Body of pancreas (tissue), 4 donors: ENCODE measurements around the gene DKK3.

Experiments used
- POLR2A ChIP-seq, 3 donors: fragments of 450-650 bp; IDR thresholded peaks; one replicate each; pipeline ENCODE4 v1.6.1; 2016; ENCODE audit warnings: antibody characterized with exemption in 3 of 3, mild to moderate bottlenecking in 2 of 3
- TF ChIP-seq, protein P1 (sequence below), 7 experiments: fragments of 450-650 bp in 4 of 7; fragments of 200-600 bp in 3 of 7; sonication (generic) in 3 of 7; IDR thresholded peaks; one replicate each; pipeline ENCODE4 v1.5.1; 2016 to 2019; ENCODE audit warnings: antibody characterized with exemption in 7 of 7

DNA sequence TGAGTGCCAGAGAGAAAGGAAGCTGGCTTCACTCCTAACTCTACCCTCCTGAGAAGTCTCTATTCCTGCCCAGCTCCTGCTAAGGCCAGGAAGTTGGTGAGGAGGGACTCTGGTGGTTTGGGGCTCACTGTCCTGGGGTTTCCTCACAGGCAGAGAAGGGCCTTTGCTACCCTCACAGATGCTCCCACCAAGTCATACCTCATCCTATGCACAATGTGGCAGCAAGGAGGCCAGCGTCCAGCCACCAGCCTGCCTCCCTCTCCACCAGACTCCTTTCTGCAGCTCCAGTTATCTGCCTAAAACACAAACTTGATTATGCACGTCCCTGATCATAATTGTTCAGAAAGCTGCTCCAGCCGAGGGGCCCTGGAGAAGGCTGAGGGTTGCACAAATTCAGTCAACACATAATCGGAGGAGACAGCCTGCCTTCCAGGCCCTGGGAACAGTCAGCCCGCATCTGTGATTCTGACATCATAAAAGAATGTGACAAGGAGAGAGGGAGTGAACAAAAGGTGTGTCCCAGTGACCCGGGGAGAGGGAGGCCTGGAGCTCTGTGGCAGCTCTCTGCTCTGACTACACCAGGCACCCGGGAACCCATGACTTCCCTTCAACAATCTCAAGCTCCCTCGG, 28.8 kb downstream of the DKK3 start:
- TF ChIP-seq, protein P1, sequence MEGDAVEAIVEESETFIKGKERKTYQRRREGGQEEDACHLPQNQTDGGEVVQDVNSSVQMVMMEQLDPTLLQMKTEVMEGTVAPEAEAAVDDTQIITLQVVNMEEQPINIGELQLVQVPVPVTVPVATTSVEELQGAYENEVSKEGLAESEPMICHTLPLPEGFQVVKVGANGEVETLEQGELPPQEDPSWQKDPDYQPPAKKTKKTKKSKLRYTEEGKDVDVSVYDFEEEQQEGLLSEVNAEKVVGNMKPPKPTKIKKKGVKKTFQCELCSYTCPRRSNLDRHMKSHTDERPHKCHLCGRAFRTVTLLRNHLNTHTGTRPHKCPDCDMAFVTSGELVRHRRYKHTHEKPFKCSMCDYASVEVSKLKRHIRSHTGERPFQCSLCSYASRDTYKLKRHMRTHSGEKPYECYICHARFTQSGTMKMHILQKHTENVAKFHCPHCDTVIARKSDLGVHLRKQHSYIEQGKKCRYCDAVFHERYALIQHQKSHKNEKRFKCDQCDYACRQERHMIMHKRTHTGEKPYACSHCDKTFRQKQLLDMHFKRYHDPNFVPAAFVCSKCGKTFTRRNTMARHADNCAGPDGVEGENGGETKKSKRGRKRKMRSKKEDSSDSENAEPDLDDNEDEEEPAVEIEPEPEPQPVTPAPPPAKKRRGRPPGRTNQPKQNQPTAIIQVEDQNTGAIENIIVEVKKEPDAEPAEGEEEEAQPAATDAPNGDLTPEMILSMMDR (IDR thresholded peaks at IDR 0.05) = no peak
- TF ChIP-seq POLR2A (IDR thresholded peaks at IDR 0.05) = no peak
